IMR-90 (cell line): ENCODE data around the gene FOXM1. TPM values are rescaled to one million over a fixed set of nuclear protein-coding genes. Genes with fewer than 3 reads are reported as not detected.

Experiments used
- ATAC-seq: fragments of 200-7000 bp; cut with Tn5 transposase; 2 replicates; pipeline ENCODE4 v1.9.1; 2020; ENCODE audit warnings: low read depth, mild to moderate bottlenecking, moderate library complexity
- Bru-seq: library from RNA; stranded (reverse); fragments of 400-500 nt; gene quantifications from one replicate; lab custom pipeline; 2021; lab: Mats Ljungman, UMichigan
- BruChase-seq, 2 experiments: library from RNA; stranded (reverse); fragments of 400-500 nt; gene quantifications; one replicate each; lab custom pipeline; 2021; lab: Mats Ljungman, UMichigan
- BruUV-seq: library from RNA; stranded (reverse); fragments of 400-500 nt; replicated peaks from 2 replicates; lab custom pipeline; 2021; lab: Mats Ljungman, UMichigan
- CTCF ChIA-PET: fragments of 300-600 bp; formaldehyde crosslinking; extraction: SDS; loops from one replicate; lab custom pipeline; 2021; ENCODE audit warnings: antibody characterized with exemption; lab: Yijun Ruan, JAX
- POLR2A ChIA-PET: fragments of 300-600 bp; sonication (Branson Sonifier 250); formaldehyde crosslinking; loops from one replicate; lab custom pipeline; 2022; ENCODE audit warnings: antibody characterized with exemption; ENCODE audit not compliant: unreplicated experiment; lab: Charles Lee
- DNase-seq: peaks from one replicate; pipeline ENCODE4 v3.0.0; 2013
- H2AFZ ChIP-seq: replicated peaks from 2 replicates; pipeline ENCODE3; 2013; ENCODE audit warnings: low read length, mild to moderate bottlenecking; ENCODE audit not compliant: poor library complexity
- H2AK5ac ChIP-seq: 2 replicates; pipeline ENCODE4 v1.6.1; 2013; ENCODE audit warnings: low read depth, low read length, inconsistent platforms
- H2AK9ac ChIP-seq: replicated peaks from 2 replicates; pipeline ENCODE3; 2013; ENCODE audit warnings: mild to moderate bottlenecking, low read depth, low read length, moderate library complexity; ENCODE audit not compliant: poor library complexity
- H2BK120ac ChIP-seq: 2 replicates; pipeline ENCODE4 v1.6.1; 2013; ENCODE audit warnings: low read depth, low read length, inconsistent platforms
- H2BK15ac ChIP-seq: 3 replicates; pipeline ENCODE4 v1.6.1; 2013; ENCODE audit warnings: low read depth, low read length, inconsistent platforms
- H2BK20ac ChIP-seq: 2 replicates; pipeline ENCODE4 v1.6.1; 2013; ENCODE audit warnings: low read depth, mild to moderate bottlenecking, inconsistent platforms, low read length, moderate library complexity
- H2BK5ac ChIP-seq: 2 replicates; pipeline ENCODE4 v1.6.1; 2013; ENCODE audit warnings: mild to moderate bottlenecking, low read depth, low read length, inconsistent platforms; ENCODE audit not compliant: poor library complexity, severe bottlenecking
- H3K14ac ChIP-seq: replicated peaks from 2 replicates; pipeline ENCODE4 v1.6.1; 2013; ENCODE audit warnings: low read depth, low read length, inconsistent platforms
- H3K18ac ChIP-seq: 2 replicates; pipeline ENCODE4 v1.6.1; 2013; ENCODE audit warnings: low read depth, low read length, control low read depth
- H3K23ac ChIP-seq: 2 replicates; pipeline ENCODE4 v1.6.1; 2013; ENCODE audit warnings: low read depth, low read length, inconsistent platforms
- H3K27ac ChIP-seq: 2 replicates; pipeline ENCODE4 v1.5.1; 2013; ENCODE audit warnings: mild to moderate bottlenecking, control low read depth, low read length; ENCODE audit not compliant: insufficient read depth
- H3K27me3 ChIP-seq: 2 replicates; pipeline ENCODE4 v1.6.1; 2013; ENCODE audit warnings: low read length; ENCODE audit not compliant: control insufficient read depth, insufficient read depth
- H3K36me3 ChIP-seq: 2 replicates; pipeline ENCODE4 v1.6.1; 2013; ENCODE audit warnings: low read length, mixed read lengths; ENCODE audit not compliant: control insufficient read depth, insufficient read depth
- H3K4ac ChIP-seq: 2 replicates; pipeline ENCODE4 v1.6.1; 2013; ENCODE audit warnings: low read depth, low read length, inconsistent platforms
- H3K4me1 ChIP-seq: 2 replicates; pipeline ENCODE4 v1.6.1; 2013; ENCODE audit warnings: low read length, mixed read lengths; ENCODE audit not compliant: control insufficient read depth, insufficient read depth
- H3K4me2 ChIP-seq: 2 replicates; pipeline ENCODE4 v1.6.1; 2013; ENCODE audit warnings: low read depth, mild to moderate bottlenecking, control low read depth, low read length, moderate library complexity
- H3K4me3 ChIP-seq: 2 replicates; pipeline ENCODE4 v1.5.1; 2013; ENCODE audit warnings: low read depth, mild to moderate bottlenecking, control low read depth, low read length, moderate library complexity; ENCODE audit not compliant: insufficient read depth
- H3K56ac ChIP-seq: 2 replicates; pipeline ENCODE4 v1.6.1; 2013; ENCODE audit warnings: low read length, inconsistent platforms; ENCODE audit not compliant: insufficient read depth; ENCODE audit errors: extremely low read depth
- H3K79me1 ChIP-seq, 2 experiments: 2 replicates each; pipeline ENCODE4 v1.6.1; 2013; ENCODE audit warnings: low read length in 2 of 2, inconsistent platforms in 1 of 2, low read depth in 1 of 2
- H3K9ac ChIP-seq: 2 replicates; pipeline ENCODE4 v1.6.1; 2013; ENCODE audit warnings: low read depth, low read length, control low read depth
- H3K9me1 ChIP-seq: 2 replicates; pipeline ENCODE4 v1.6.1; 2013; ENCODE audit warnings: low read length, inconsistent platforms; ENCODE audit not compliant: insufficient read depth
- H3K9me3 ChIP-seq: 2 replicates; pipeline ENCODE4 v1.6.1; 2013; ENCODE audit warnings: low read length; ENCODE audit not compliant: control insufficient read depth, insufficient read depth
- H4K20me1 ChIP-seq: 2 replicates; pipeline ENCODE4 v1.6.1; 2013; ENCODE audit warnings: low read length, inconsistent platforms; ENCODE audit not compliant: insufficient read depth
- H4K5ac ChIP-seq: 2 replicates; pipeline ENCODE4 v1.6.1; 2013; ENCODE audit warnings: mild to moderate bottlenecking, low read depth, low read length, control low read depth
- H4K8ac ChIP-seq, 2 experiments: 2 replicates each; pipeline ENCODE4 v1.6.1; 2013; ENCODE audit warnings: low read depth in 2 of 2, low read length in 2 of 2, control low read depth in 1 of 2, inconsistent platforms in 1 of 2
- H4K91ac ChIP-seq: 2 replicates; pipeline ENCODE4 v1.6.1; 2013; ENCODE audit warnings: low read depth, low read length, inconsistent platforms; ENCODE audit not compliant: insufficient read depth
- BHLHE40 ChIP-seq: fragments of 150-350 bp; IDR thresholded peaks from 2 replicates; pipeline ENCODE4 v1.6.1; 2016; ENCODE audit warnings: mild to moderate bottlenecking, low read depth, low read length
- CEBPB ChIP-seq: IDR thresholded peaks from 2 replicates; pipeline ENCODE4 v1.6.1; 2012; ENCODE audit warnings: low read depth, low read length, improper control_type of control experiment
- MAZ ChIP-seq: IDR thresholded peaks from 2 replicates; pipeline ENCODE4 v1.6.1; 2012; ENCODE audit warnings: low read depth, mild to moderate bottlenecking, low read length, improper control_type of control experiment, moderate library complexity, borderline replicate concordance
- POLR2A ChIP-seq: IDR thresholded peaks from 2 replicates; pipeline ENCODE4 v1.6.1; 2012; ENCODE audit warnings: mild to moderate bottlenecking, low read depth, low read length
- RAD21 ChIP-seq: IDR thresholded peaks from 2 replicates; pipeline ENCODE4 v1.6.1; 2012; ENCODE audit warnings: low read length, improper control_type of control experiment
- SMC3 ChIP-seq: fragments of 150-350 bp; IDR thresholded peaks from 2 replicates; pipeline ENCODE4 v1.6.1; 2016; ENCODE audit warnings: low read depth, mild to moderate bottlenecking, antibody characterized with exemption, low read length, moderate library complexity
- WGBS, 2 experiments: methylation state at CpG; one replicate each; pipeline versions ENCODE4 v1.1.5 to v1.1.7; 2013; ENCODE audit warnings: missing lambda C conversion rate in 2 of 2; ENCODE audit not compliant: insufficient read length in 1 of 2; ENCODE audit errors: extremely low coverage in 2 of 2; 5-methylcytosine and 5-hydroxymethylcytosine counted together
- dilution Hi-C: fragments of 300-500 bp; cut with HindIII; formaldehyde crosslinking; loops from one replicate; pipeline ENCODE4 v1.14.3; 2018; ENCODE audit warnings: low sequenced_read_pairs; ENCODE audit not compliant: unreplicated experiment
- in situ Hi-C: fragments of 300-500 bp; cut with MboI; formaldehyde crosslinking; loops from 3 replicates; pipeline ENCODE4 v1.14.3; 2019; ENCODE audit warnings: low sequenced_read_pairs, inconsistent platforms, mixed read lengths
- intact Hi-C: fragments of 100-400 bp; cut with micrococcal nuclease; formaldehyde crosslinking; loops from 2 replicates; pipeline ENCODE4 v1.10.0; 2022
- long read RNA-seq: library from polyadenylated mRNA; unstranded; transcript quantifications from one replicate; pipeline ENCODE4 v2.0.0, GENCODE V29; 2021; ENCODE audit not compliant: unreplicated experiment
- polyA plus RNA-seq, 3 experiments: library from polyadenylated mRNA; depleted of rRNA; stranded (reverse); fragments of >200 nt; gene quantifications; 2 replicates each; pipeline ENCODE4 v1.2.3, GENCODE V29; 2012; ENCODE audit warnings: low replicate concordance in 1 of 3
- total RNA-seq: library from RNA; depleted of rRNA; stranded (reverse); fragments of >200 nt; gene quantifications from 2 replicates; pipeline ENCODE4 v1.2.3, GENCODE V29; 2012; rRNA removed
- TF ChIP-seq, protein P1 (sequence below): fragments of 150-350 bp; IDR thresholded peaks from 2 replicates; pipeline ENCODE4 v1.6.1; 2017; ENCODE audit warnings: mild to moderate bottlenecking, antibody characterized with exemption, low read length, low read depth
- TF ChIP-seq, protein P2 (sequence below): conservative IDR thresholded peaks from 2 replicates; pipeline ENCODE4 v1.5.1; 2012; ENCODE audit warnings: mild to moderate bottlenecking, low read depth, low read length, improper control_type of control experiment

FOXM1 gene, protein sequence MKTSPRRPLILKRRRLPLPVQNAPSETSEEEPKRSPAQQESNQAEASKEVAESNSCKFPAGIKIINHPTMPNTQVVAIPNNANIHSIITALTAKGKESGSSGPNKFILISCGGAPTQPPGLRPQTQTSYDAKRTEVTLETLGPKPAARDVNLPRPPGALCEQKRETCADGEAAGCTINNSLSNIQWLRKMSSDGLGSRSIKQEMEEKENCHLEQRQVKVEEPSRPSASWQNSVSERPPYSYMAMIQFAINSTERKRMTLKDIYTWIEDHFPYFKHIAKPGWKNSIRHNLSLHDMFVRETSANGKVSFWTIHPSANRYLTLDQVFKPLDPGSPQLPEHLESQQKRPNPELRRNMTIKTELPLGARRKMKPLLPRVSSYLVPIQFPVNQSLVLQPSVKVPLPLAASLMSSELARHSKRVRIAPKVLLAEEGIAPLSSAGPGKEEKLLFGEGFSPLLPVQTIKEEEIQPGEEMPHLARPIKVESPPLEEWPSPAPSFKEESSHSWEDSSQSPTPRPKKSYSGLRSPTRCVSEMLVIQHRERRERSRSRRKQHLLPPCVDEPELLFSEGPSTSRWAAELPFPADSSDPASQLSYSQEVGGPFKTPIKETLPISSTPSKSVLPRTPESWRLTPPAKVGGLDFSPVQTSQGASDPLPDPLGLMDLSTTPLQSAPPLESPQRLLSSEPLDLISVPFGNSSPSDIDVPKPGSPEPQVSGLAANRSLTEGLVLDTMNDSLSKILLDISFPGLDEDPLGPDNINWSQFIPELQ
- 14.9 and 16.9 TPM in 2 replicates for total RNA-seq
- polyA plus RNA-seq (2012; rRNA removed): 27.8 and 29.3 TPM in 2 replicates
- 19.8 and 30.9 TPM in 2 replicates for polyA plus RNA-seq (2012; cell fraction: cytosol; rRNA removed)
- polyA plus RNA-seq (2012; cell fraction: nucleus; rRNA removed; ENCODE audit: low replicate concordance): 21.4 and 28.0 TPM in 2 replicates
- Bru-seq, nascent RNA: percentile 48 among the genes with signal in this experiment
- BruChase-seq, experiment 1, labeled RNA remaining after a 6-hour chase: percentile 55 among the genes with signal in this experiment
- BruChase-seq, experiment 2, labeled RNA remaining after a 2-hour chase: percentile 48 among the genes with signal in this experiment
- long read RNA-seq, partial matches to known transcripts: 0 of 5 reads
- long read RNA-seq, other reads (novel, unspliced or antisense): 5 of 5 reads

DNA sequence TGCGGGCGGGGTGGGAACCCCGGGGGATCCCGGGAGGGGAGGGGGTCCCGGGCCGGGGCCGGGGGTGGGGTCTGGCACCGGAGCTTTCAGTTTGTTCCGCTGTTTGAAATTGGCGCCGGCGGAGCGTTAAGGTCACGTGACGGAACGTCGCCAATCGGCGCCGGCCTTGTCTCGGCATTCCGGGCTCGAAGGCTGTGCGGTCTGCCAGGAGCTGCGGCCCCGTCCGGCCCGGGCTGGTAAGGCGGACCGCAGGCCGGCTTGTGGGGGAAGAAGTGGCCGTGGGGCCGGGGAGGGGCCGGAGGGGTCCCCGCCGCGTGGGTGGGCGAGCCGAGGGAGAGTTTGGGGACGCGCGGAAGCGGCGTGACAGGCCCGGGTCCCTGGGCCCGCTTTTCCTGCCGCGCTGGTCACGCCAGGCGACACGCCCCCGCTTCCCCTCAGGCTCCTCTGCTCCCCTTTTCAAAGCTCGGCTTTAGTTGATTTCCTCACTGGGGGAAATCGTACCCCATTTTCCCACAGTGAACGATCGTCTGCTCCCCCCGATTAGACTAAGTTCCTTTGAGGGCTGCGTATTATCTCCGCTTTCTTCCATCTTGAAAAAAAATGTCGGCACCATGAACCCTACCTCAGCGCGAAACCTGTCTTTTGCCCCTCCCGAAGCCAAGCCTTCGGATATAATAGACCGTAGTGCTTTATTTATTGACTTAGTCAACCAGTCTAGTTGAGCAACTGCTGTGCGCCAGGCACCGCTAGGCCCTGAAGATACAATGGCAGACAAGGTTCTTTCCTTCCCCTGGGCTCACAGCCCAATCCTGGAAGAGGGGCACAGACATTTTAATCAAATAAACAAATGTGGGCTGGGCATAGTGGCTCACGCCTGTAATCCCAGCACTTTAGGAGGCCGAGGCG, at the start of gene FOXM1, which contains the start of gene RHNO1:
Gene FOXM1 (minus strand): TSS at position 128 of the 906 bp plus-strand sequence. CDS start 2,696 bp downstream, outside the sequence.
Gene RHNO1 (plus strand): TSS at position 177 of the 906 bp plus-strand sequence. CDS start 8,144 bp downstream, outside the sequence.
- Histone ChIP-seq H3K27me3 (no peaks in the 10 kb centered on the region), H2BK15ac (0 out of 3 replicates have a peak within 1 kb of the TSS, but pooled peaks have one; percentile 13), H2BK20ac (peak within 1 kb of the TSS; percentile 49), H2AFZ (peak within 1 kb of the TSS; percentile 98), H4K91ac (peak within 1 kb of the TSS; percentile 91), H2AK5ac (peak within 1 kb of the TSS; percentile 82), H3K23ac (peak within 1 kb of the TSS; percentile 90), H4K5ac (peak within 1 kb of the TSS; percentile 71), H3K27ac (peak within 1 kb of the TSS; percentile 86), H4K8ac (peak within 1 kb of the TSS; percentile 88 to 90), H3K9me1 (peaks cover 9% of the 10 kb centered on the region), H3K14ac (peak within 1 kb of the TSS; percentile 89), H3K36me3 (no peaks in the 10 kb centered on the region), H3K9me3 (no peaks in the 10 kb centered on the region), H3K79me1 (peaks cover 36 to 61% of the 10 kb centered on the region in 2 experiments), H2AK9ac (peak within 1 kb of the TSS; percentile 97), H3K56ac (peak within 1 kb of the TSS; percentile 94), H3K4ac (peak within 1 kb of the TSS; percentile 91), H2BK120ac (peak within 1 kb of the TSS; percentile 78), H3K4me1 (peaks cover 6% of the 10 kb centered on the region), H4K20me1 (no peaks in the 10 kb centered on the region; the same call in 1 of the 2 replicates), H2BK5ac (peak within 1 kb of the TSS; percentile 81), H3K4me2 (peak within 1 kb of the TSS; percentile 89), H3K18ac (peak within 1 kb of the TSS; percentile 56), H3K9ac (peak within 1 kb of the TSS; percentile 89), H3K4me3 (peak within 1 kb of the TSS; percentile 82)
- WGBS, 2 experiments: 2% methylated on average over 47 of the region's 70 CpGs; no CpG with 5 or more reads in 1 of the 2 experiments
- dilution Hi-C loops: no loop called here
- peak; percentile 85 for DNase-seq
- in situ Hi-C loops: no loop called here
- POLR2A ChIA-PET: interaction anchor here (0.5 to 0.8 kb wide), 3 partner anchors 10 to 41 kb away, joined by 3 to 8 read pairs (median 3); no protein-coding TSS in a partner anchor
- intact Hi-C loops: no loop called here
- CTCF ChIA-PET: no interaction called here
- BruUV-seq: TSS peak; percentile 50
- TF ChIP-seq, protein P1, sequence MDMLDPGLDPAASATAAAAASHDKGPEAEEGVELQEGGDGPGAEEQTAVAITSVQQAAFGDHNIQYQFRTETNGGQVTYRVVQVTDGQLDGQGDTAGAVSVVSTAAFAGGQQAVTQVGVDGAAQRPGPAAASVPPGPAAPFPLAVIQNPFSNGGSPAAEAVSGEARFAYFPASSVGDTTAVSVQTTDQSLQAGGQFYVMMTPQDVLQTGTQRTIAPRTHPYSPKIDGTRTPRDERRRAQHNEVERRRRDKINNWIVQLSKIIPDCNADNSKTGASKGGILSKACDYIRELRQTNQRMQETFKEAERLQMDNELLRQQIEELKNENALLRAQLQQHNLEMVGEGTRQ: peak; percentile 97
- TF ChIP-seq BHLHE40 (peak; percentile 74), CEBPB (peak; percentile 93), RAD21 (no peak), MAZ (0 out of 2 replicates have a peak, but pooled peaks have one; percentile 11), SMC3 (no peak), POLR2A (peak; percentile 85)
- TF ChIP-seq, protein P2, sequence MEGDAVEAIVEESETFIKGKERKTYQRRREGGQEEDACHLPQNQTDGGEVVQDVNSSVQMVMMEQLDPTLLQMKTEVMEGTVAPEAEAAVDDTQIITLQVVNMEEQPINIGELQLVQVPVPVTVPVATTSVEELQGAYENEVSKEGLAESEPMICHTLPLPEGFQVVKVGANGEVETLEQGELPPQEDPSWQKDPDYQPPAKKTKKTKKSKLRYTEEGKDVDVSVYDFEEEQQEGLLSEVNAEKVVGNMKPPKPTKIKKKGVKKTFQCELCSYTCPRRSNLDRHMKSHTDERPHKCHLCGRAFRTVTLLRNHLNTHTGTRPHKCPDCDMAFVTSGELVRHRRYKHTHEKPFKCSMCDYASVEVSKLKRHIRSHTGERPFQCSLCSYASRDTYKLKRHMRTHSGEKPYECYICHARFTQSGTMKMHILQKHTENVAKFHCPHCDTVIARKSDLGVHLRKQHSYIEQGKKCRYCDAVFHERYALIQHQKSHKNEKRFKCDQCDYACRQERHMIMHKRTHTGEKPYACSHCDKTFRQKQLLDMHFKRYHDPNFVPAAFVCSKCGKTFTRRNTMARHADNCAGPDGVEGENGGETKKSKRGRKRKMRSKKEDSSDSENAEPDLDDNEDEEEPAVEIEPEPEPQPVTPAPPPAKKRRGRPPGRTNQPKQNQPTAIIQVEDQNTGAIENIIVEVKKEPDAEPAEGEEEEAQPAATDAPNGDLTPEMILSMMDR: peak; percentile 27; the same call in 1 of the 2 replicates
- peak; percentile 90 for ATAC-seq
